Measurements from ENCODE around the gene PTRH2.
"Not testable (repeated sequence)": the region's sequence is repeated elsewhere in the genome, so short reads cannot be mapped to it uniquely, and the experiment has no call there.

The PTRH2 gene

GRCh38 chr17:59666235-59666634, 41.0 kb downstream of the PTRH2 start:
- DNase-seq = no peak

GRCh38 chr17:59656624-59657023, 50.6 kb downstream of the PTRH2 start:
- not testable (repeated sequence) for DNase-seq

DNA sequence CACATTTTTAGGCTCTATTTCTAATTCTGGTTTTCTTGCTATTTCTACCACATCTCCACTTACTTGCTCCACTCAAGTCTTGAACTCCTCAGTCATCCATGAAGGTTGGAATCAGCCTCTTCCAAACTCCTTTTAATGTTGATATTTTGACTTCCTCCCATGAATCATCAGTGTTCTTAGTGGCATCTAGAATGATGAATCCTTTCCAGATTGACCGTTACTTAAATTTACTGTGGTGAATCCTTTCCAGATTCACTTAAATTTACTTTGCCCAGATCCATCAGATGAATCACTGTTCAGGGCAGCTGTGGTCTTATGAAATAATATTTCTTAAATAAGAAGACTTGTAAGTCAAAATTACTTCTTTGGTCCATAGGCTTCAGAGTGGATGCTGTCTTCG, 55.1 kb downstream of the PTRH2 start:
- no peak for DNase-seq

DNA sequence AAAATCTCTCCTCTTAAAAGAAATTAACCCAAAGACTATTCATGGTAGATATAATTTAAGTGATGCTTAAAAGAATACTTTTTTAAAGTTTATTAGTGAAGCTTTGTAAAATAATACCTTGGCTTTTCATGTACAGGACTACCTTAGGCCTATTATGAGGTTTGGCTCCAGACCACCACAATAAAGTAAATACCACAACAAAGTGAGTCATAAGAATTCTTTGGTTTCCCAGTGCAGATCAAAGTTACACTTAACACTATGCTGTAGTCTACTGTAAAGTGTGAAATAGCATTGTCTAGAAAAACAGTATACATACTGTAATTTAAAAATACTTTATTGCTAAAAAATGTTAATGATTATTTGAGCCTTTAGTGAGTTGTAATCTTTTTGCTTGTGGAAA, 55.9 kb downstream of the PTRH2 start:
- DNase-seq = no peak

- DNase-seq = no peak
Observed at GRCh38 chr17:59650642-59651041, 56.6 kb downstream of the PTRH2 start.

DNA sequence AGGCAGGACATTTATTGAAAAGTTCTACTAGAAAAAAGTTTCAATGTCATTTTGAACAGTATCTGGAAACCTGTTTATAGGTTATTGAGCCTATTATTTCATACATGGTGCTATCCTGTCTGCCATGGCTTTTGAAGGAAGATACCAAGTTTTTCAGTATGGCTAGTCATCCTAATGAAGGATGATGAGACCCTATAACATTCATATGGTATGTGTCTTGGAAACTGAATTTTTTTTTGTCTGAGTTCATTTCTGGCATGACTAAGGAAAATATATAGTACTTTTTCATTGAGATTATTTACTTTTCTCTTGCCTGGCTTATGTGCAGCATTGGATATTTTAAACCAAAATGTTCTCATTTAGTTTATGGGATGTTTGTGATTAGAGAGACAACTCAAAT, 57.3 kb downstream of the PTRH2 start:
- DNase-seq = no peak
